OCI-LY7 (cell line): Measurements from ENCODE around the gene AFTPH. TPM values are rescaled to one million over a fixed set of nuclear protein-coding genes. Genes with fewer than 3 reads are reported as not detected.

Experiments
- BruUV-seq: library from RNA; stranded (reverse); fragments of 400-500 nt; replicated peaks from 2 replicates; lab custom pipeline; 2021; lab: Mats Ljungman, UMichigan
- CTCF ChIA-PET: fragments of 300-600 bp; sonication (Branson Sonifier 250); formaldehyde crosslinking; loops from one replicate; lab custom pipeline; 2022; ENCODE audit warnings: antibody characterized with exemption; ENCODE audit not compliant: unreplicated experiment; lab: Charles Lee
- POLR2A ChIA-PET: fragments of 300-600 bp; sonication (Branson Sonifier 250); formaldehyde crosslinking; loops from one replicate; lab custom pipeline; 2022; ENCODE audit warnings: antibody characterized with exemption; lab: Charles Lee
- DNase-seq: peaks from one replicate; pipeline ENCODE4 v3.0.0-alpha.2; 2015; ENCODE audit warnings: low spot score
- H2AFZ ChIP-seq: fragments of 200-600 bp; sonication (generic), shearing (Covaris generic); 2 replicates; pipeline ENCODE4 v1.6.1; 2014; ENCODE audit warnings: mild to moderate bottlenecking, antibody characterized with exemption, low read length, moderate library complexity
- H3K27ac ChIP-seq: fragments of 200-600 bp; sonication (generic); 2 replicates; pipeline ENCODE4 v1.5.1; 2014; ENCODE audit warnings: mixed run types, low read depth, mild to moderate bottlenecking, moderate library complexity, low read length, inconsistent platforms; ENCODE audit not compliant: poor library complexity, severe bottlenecking
- H3K36me3 ChIP-seq: fragments of 200-600 bp; sonication (generic); 2 replicates; pipeline ENCODE4 v1.6.1; 2014; ENCODE audit warnings: mild to moderate bottlenecking, antibody characterized with exemption, low read length, moderate library complexity, mixed read lengths; ENCODE audit not compliant: insufficient read depth
- H3K4me1 ChIP-seq: fragments of 200-600 bp; sonication (generic); 2 replicates; pipeline ENCODE4 v1.5.1; 2014; ENCODE audit warnings: mild to moderate bottlenecking, low read length; ENCODE audit not compliant: insufficient read depth, poor library complexity, severe bottlenecking
- H3K4me2 ChIP-seq: fragments of 200-600 bp; sonication (generic); 2 replicates; pipeline ENCODE4 v1.6.1; 2014; ENCODE audit warnings: mild to moderate bottlenecking, low read length
- H3K4me3 ChIP-seq: fragments of 200-600 bp; sonication (generic); 2 replicates; pipeline ENCODE4 v1.5.1; 2014; ENCODE audit warnings: mild to moderate bottlenecking, low read depth, low read length; ENCODE audit not compliant: poor library complexity, severe bottlenecking
- H3K79me2 ChIP-seq: fragments of 200-600 bp; sonication (generic); 2 replicates; pipeline ENCODE4 v1.6.1; 2016; ENCODE audit warnings: low read depth, mild to moderate bottlenecking, low read length, moderate library complexity, mixed read lengths; ENCODE audit not compliant: insufficient read depth
- H3K9me2 ChIP-seq: fragments of 200-600 bp; sonication (generic); 2 replicates; pipeline ENCODE4 v1.6.1; 2016; ENCODE audit warnings: mild to moderate bottlenecking, low read length, mixed read lengths; ENCODE audit not compliant: insufficient read depth
- H3K9me3 ChIP-seq: fragments of 200-600 bp; sonication (generic); 2 replicates; pipeline ENCODE4 v1.6.1; 2014; ENCODE audit warnings: mild to moderate bottlenecking, mixed run types, low read length, mixed read lengths
- H4K20me1 ChIP-seq: fragments of 200-600 bp; sonication (generic); 2 replicates; pipeline ENCODE4 v1.6.1; 2014; ENCODE audit warnings: mild to moderate bottlenecking, antibody characterized with exemption, low read length, moderate library complexity, mixed read lengths; ENCODE audit not compliant: insufficient read depth
- CTCF ChIP-seq: fragments of 200-600 bp; sonication (generic); conservative IDR thresholded peaks from 2 replicates; pipeline ENCODE4 v1.5.1; 2014; ENCODE audit warnings: mild to moderate bottlenecking, antibody characterized with exemption, low read length, moderate library complexity, mixed read lengths
- EZH2phosphoT487 ChIP-seq: fragments of 200-600 bp; sonication (generic); IDR thresholded peaks from 2 replicates; pipeline ENCODE4 v1.6.1; 2018; ENCODE audit warnings: low read depth, borderline replicate concordance, mild to moderate bottlenecking, mixed run types, antibody characterized with exemption, low read length, moderate library complexity, mixed read lengths
- intact Hi-C: fragments of 100-400 bp; cut with micrococcal nuclease; formaldehyde crosslinking; loops from one replicate; pipeline ENCODE4 v1.10.0; 2022; ENCODE audit not compliant: unreplicated experiment
- total RNA-seq, 2 experiments: library from RNA; depleted of rRNA in 1 of 2; stranded (reverse); fragments of >200 nt in 1 of 2; shearing (Covaris generic) in 1 of 2; gene quantifications; 2 replicates each; pipeline ENCODE4 v1.2.3, GENCODE V29; 2014 to 2022

Gene AFTPH
- total RNA-seq, 2 experiments from 2014 or later = 30.0 to 40.6 TPM

DNA sequence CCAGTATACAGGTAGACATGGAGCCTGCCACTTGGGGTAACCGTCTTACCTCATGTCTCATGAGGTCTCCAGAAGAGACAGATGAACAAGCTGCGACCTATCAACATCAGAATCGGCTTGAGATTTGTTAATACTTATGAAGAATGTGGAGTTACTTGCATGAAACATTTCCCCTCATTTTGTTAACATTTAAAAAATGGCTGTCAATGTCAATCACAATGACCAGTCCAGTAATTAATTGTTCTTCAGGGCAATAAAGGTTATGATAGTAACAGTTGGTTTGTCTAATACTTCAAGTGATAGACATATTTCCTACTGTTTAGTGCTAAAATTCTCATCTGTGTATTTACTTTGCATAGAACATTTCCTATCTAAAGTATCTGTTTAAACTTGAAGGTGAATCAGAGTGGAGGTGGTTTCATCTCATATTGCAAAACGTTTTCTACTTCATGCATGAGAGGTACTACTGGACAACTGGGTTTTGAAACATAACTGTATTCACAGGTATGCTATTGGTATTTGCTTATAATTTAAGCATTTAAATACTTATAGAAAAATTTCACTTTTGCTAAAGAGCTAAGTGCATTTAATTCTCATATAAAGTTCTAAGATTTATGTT lies 114.5 kb downstream of the AFTPH start:
- Histone ChIP-seq H3K9me2 (no peaks in the 10 kb centered on the region), H4K20me1 (peaks cover 64% of the 10 kb centered on the region), H2AFZ (no peak overlapping the region), H3K9me3 (no peaks in the 10 kb centered on the region), H3K79me2 (peaks cover 98% of the 10 kb centered on the region), H3K4me3 (peak overlapping the region; percentile 52), H3K4me2 (peak overlapping the region; percentile 96), H3K27ac (peak overlapping the region; percentile 88), H3K36me3 (peaks cover 55% of the 10 kb centered on the region), H3K4me1 (peaks cover 87% of the 10 kb centered on the region)
- intact Hi-C loops = no loop called here
- POLR2A ChIA-PET = interaction anchor here (0.7 to 7.3 kb wide), 7 partner anchors 10 to 226 kb away, joined by 3 to 109 read pairs (median 4); partner anchors contain the start of gene SERTAD2
- CTCF ChIA-PET = no interaction called here
- no peak for DNase-seq
- no peak for TF ChIP-seq CTCF
- no peak for TF ChIP-seq EZH2phosphoT487
- no TSS peak for BruUV-seq

DNA sequence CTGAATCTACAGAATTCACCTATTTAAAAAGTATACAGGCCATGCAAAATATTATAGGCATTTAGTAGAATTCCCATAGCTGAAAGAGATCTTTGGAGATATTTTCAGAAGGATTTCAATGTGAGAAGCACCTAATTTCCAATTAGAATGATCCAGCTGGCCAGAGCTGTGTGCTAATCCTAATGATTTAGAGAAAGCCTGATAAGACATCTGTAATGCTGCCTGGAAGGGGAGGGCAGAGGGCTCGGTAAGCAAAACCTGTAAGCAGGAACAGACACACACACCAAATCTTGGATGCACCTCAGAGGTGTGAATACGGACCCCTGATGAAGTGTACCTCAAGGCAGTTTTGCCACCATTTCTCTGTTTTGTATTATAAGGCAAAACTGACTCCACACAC lies 115.6 kb downstream of the AFTPH start:
- no TSS peak for BruUV-seq
- TF ChIP-seq CTCF = no peak
- TF ChIP-seq EZH2phosphoT487 = no peak
- peaks cover 44% of the 10 kb centered on the region for H3K36me3 ChIP-seq
- H3K9me2 ChIP-seq = no peaks in the 10 kb centered on the region
- H3K4me3 ChIP-seq = peak overlapping the region; percentile 67
- H4K20me1 ChIP-seq = peaks cover 61% of the 10 kb centered on the region
- DNase-seq = no peak
- ChIA-PET CTCF (no interaction called here), POLR2A (interaction anchor here (0.6 to 7.3 kb wide), 9 partner anchors 9 to 534 kb away, joined by 3 to 109 read pairs (median 4); partner anchors contain the start of gene SERTAD2)
- peaks cover 98% of the 10 kb centered on the region for H3K79me2 ChIP-seq
- peak overlapping the region; percentile 96 for H3K4me2 ChIP-seq
- H2AFZ ChIP-seq = no peak overlapping the region
- peaks cover 93% of the 10 kb centered on the region for H3K4me1 ChIP-seq
- no peaks in the 10 kb centered on the region for H3K9me3 ChIP-seq
- H3K27ac ChIP-seq = peak overlapping the region; percentile 88
- intact Hi-C loops = loop anchor here (5.0 kb wide), 2 partner anchors 117 to 393 kb away; partner anchors contain the start of gene AFTPH
